ENCODE data around the gene CFAP58.
A peak's percentile ranks its signal among the peaks of the same experiment; 100 is the strongest.

The CFAP58 gene, protein sequence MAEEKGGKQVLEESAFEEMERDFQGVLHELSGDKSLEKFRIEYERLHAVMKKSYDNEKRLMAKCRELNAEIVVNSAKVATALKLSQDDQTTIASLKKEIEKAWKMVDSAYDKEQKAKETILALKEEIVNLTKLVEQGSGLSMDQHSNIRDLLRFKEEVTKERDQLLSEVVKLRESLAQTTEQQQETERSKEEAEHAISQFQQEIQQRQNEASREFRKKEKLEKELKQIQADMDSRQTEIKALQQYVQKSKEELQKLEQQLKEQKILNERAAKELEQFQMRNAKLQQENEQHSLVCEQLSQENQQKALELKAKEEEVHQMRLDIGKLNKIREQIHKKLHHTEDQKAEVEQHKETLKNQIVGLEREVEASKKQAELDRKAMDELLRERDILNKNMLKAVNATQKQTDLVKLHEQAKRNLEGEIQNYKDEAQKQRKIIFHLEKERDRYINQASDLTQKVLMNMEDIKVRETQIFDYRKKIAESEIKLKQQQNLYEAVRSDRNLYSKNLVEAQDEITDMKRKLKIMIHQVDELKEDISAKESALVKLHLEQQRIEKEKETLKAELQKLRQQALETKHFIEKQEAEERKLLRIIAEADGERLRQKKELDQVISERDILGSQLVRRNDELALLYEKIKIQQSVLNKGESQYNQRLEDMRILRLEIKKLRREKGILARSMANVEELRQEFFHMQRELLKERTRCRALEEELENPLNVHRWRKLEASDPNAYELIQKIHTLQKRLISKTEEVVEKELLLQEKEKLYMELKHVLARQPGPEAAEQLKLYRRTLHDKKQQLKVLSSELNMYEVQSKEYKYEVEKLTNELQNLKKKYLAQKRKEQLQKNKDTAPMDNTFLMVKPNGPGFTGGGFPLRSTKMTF

DNA sequence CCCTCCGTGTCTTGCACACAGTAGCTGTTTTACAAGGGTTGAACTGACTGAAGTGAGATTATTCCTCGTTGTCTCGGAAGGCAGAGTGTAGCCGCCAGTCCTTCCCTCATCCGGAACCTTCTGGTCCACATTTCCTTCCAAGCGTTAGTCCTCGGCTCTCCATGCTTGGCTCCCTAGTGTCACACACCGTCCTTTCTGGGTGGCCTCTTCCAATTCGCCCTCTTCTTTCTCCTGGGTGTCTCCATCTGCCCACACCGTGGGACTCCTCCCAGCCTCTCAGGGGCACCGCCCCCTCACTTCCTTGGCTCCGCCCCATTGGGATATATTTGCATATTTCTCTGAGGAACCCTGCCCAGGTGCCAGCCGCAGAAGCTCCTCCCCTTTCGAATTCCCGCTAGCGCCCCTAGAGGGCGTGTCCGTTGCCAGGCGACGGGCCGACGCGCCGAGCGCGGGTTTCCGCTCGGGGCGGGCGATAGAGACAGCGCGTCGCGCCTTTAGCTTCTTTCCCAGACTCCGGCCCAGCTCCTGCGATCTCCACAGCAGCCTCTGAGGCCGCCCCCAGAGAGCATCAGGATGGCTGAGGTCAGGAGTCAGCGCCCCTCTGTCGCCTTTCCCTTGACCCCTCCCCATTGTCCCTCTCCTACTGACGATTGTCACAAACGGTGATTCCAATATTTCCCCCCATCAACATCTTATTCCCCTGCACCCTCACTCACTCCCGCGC lies at the start of gene CFAP58:
TSS of gene CFAP58 (plus strand) at position 509 of the 724 bp plus-strand sequence. CDS start at position 574, 65 bp downstream.
- DNase-seq: peak; percentile 78 to 92 (median 88)

DNA sequence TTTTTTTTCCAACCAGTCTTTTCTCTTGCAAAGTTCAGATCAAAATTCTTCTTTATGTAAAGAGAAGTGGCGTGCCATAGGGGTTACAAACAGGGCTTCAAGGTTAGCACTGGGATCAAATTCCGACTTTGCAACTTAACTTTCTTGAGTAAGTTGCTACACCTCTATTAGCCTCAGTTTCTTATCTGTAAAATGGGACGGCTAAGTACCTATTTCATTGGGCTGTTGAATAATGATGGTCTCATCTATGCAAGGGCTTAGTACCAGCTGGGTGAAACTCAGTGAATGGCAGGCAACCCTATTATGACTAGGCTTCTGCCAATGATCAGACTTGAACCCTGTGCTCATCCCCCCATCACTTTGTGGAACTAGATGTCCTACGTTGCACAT lies 49.3 kb upstream of the CFAP58 start:
- DNase-seq: no peak

DNA sequence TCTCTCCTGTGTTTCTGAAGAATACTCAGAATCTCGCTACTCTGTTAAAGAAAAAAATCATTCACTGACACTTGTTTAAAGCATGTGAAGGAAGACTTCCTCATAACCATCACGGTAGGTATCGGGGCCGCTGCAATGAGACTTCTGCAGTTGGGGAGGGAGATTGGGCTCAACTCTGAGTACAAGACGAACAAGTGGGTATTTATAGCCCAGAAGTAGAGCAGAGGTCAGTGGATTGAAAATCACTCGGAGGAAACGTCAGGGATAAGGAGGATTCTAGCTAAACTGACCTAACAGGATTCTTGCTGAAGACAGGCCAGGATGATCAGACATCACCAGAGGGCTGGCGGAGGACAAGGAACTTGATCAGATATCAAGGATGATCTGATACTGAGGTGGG lies 48.7 kb upstream of the CFAP58 start:
- no peak for DNase-seq

DNA sequence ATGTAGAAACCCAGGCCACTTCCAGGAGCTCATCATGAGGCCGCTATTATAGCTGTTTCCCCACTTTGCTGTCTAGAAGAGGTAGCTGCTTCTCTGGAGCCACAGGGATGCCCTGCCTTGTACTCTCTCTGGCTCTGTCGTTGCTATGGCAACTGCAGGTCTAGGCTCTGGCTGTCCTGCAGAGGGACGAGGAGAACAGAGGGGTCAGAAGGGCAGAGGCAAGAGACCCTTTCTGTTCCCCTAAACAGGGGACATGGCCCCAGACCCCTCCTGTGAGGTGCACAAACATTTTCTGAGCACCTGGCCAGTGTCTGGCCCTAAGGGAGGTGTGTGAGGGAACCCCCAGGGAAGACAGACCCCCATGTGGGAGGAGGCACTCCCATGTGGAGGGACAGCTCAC lies 46.7 kb upstream of the CFAP58 start:
- DNase-seq: no peak

DNA sequence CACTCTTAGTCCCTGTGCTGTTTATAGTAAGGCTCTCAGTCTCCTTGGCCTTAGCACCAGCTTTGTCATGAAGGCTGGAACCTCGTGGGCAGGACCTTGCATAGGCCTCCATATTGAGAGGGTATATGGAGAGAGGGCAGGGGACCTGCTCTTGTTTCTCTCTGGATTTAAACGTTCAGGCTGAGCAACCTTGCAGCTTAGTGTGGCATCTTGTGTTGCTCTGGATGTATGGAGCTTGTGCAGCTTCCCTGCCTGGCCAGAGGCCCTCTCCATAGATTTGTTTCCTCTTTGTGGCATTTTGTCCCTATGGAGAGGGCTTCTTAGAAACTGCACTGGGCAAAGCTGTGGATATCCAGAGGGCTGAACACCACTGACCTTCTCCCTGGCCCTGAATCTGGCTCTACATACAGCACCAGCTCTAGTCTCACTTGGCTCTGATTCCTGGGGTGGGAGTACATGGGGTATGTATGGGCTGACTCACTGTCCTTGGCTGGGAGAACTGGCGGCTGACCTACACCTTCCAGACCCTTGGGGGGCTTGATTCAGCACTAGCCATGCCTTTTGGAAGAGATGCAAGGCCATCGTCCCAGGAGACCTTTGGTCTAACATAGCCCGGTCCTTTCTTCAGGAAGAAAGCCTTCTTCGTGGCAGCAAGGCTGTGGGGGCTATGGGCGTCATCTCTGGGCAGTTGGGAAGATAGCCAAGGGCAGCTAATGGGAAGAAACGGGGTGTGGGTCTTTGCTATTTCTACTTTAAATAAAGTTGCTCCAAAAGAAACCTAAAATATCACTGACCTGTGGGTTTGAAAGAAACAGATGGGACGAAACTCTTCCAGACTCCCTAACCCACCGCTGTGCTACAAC lies 45.8 kb upstream of the CFAP58 start:
- DNase-seq: no peak

DNA sequence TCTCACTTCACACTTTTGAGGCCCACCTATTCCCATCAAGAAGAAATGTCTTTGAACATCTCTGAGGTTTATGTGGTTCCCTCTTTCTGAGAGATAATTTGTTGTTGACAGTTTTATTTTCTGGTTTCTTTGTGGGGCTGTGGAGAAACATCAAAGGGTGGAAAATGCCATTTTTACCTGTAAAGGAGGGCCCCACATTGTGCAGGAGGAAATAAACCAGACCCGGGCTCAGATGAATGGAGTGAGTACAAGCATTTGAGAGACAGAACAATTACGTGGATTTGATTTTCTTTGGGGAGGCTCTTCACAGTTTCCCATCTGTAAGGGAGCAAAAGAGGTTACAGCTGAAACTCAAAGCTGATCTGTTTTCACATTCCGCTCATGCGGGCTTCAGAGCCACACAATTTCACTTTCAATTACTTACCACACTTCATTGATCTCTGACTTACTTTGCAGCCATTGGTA lies 45.2 kb upstream of the CFAP58 start:
- peak in 3 of 6 experiments; percentile 69 to 73 (median 72) for DNase-seq

DNA sequence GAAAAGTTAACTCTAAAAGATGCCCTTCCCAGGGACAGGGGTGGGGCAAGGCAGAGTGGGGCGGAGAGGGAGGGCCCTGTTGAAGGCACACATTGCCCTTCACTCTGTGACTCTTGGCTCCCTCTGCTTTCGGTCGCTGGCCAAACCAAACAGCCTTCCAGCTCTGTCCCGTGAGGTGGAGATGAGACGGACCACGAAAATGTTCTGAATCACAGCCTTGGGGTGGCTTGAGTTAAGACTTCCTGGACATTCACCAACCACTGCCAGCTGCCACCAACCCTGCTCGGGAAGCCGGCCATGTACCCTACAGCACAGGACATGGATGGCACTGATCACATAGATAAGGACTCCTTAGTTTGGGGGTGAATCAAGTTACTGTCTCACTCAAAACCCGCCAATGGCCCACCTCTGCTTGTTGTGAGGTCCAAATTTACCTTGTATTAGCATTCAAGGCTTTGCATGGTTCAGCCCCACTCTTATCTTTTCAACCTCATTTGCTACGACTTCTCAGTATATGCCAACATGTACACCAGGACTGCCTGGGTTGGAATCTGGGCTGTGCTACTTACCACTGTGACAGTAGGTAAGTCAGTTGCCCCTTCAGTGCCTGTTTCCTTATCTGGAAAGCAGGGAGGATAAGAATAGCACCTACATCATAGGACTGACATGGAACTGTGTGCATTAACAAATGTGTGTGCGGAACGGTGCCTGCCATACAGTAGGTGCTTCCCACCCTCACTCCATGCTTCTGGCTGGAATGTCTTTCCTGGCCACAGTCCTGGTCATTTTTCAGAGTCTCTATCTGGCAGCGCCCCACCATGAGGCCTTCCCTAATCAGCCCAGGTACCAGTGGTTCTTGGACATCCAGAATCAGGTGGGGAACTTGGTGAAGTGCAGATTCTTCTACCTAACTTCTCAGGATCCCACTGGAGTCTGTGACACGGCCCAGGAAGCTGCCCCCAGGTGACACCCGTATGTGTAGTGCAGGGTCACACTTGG lies 43.4 kb upstream of the CFAP58 start:
- DNase-seq: no peak

DNA sequence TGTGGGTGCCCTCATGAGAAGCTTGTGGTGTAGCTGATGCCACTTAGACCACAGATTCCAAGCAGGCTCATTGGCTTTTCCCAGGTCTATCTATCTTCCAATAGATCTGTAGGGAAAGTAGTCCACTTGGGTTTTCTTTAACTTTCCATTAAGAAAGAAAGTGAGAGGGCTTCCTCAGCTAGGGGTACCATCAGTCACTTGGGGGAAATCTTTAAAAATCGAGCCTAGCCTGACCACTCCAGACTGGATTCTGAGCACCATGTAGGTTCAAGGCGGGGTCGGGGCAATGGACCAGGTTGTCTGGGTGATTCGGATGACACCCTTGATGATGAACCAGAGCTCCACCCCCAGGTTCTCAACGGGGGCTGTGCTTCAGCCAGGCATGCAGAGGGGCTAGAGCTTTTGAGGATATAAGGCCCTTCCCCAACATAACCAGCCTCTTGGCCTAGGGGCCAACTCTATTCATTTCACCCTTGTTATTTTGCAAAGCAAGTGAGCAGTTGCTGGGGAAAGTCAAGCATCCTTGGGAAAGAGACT lies 42.4 kb upstream of the CFAP58 start:
- DNase-seq: no peak

DNA sequence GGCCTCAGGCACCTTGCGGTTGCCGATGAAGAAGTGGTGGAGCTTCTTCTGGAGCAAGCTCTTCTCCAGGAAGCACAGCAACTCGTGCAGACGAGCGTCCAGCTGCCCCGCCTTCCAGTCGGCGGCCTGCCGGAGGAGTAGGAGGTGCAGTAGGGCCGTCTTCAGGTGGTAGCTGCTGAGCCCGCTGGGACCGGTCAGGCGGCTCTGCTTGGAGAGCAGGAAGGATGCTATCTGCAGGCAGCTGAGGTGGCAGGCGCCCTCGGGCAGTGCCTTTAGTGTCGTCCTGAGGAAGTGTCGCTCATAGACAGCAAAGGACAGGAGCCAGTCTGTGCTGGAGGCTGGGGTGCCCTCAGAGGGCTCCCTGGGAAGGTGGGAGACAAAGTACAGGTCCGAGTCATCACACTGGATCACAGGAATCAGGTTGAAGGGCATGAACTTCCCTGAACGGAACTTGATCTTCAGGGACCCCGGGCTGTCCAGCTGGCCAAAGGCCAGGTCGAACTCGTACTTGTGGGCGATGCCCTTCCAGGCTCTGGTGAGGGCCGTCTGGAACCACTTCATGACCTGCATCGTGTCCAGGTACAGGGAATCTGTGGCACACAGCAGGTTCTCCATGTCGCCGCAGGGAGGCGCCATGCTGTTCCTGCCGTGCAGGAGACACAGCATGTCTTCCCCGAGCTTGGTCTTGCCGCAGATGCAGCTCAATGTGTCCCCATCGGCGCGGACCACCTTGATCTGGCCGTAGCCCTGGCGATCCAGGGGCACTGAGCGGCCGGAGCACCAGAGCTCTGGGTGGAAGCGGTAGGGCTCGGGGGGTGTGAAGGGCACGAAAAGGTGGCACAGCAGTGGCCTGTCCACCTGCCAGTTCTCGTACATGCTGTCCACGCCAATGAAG lies 38.8 kb upstream of the CFAP58 start:
- DNase-seq: no peak

DNA sequence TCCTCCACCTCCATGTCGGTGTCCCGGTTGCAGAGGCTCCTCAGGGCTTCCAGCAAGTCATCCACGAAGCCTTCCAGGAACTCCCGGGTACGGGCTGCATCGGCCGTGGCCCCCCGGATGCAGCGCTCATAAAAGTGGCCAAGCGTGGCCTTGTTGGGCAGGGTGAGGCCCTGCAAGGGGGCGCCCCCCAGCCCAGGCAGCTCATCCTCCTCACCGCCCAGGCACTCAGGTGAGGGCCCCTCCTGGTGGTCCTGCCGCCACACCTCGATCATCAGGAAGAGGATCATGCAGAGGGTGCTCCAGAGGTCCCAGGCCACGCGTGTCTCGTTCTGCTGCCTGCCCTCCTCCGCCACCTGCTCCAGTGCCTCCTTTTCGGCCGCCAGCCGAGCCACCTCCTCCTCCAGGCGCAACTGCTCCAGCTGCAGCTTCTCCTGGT lies 38.1 kb upstream of the CFAP58 start:
- no peak for DNase-seq

DNA sequence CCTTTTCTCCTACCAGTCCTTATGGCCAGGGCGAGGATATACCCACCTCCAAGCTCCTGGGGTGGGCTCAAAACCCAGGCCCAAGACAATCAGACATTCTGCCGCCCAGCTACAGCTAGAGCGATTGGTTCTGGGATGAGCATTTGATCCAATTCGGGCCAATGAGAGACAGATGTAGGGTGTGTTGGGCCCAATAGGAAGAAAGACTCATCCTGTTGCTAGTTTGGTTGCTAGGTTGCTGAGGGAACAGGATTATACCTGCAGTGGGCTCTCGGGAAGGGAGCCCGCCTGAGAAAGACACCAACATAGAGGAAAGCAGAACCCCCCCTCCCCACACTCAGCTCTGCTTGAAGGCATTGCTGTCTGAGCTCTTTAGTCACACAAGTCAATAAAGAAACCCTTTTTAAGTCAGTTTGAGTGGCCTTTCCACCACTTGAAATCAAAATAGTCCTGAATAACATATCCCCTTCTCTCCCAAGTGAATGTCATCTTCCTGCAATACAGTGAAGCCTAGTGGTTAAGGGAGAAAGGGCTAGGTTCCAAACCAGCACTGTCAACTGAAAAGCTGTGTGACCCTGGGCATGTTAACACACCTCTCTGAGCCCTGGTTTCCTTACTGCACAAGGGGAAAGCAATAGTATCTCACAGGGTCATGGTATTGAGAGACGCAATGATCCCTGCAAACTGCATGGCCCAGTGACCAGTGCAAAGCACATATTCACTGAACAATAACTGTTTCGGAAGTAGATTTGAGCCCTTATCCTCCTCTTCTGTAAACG lies 37.1 kb upstream of the CFAP58 start:
- DNase-seq: no peak

DNA sequence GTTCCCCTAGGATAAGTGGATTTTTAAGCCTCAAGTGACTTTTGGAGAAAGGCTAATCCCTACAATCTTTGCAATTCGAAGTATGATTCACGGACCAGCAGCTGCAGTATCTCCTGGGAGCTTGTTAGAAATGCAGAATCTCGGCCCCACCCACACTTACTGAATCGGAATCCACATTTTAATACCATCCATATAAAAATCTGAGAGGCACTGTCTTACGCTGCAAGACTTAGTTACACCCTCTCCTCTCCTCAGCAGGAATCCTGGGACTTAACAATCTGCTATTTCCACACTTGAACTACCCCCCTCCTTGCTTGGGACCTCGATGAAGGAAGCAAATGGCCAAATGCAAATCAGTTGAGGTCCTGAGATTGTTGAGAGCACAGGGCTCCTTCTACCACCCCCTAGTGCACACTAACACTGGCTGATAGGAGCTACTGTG lies 36.3 kb upstream of the CFAP58 start:
- no peak for DNase-seq

DNA sequence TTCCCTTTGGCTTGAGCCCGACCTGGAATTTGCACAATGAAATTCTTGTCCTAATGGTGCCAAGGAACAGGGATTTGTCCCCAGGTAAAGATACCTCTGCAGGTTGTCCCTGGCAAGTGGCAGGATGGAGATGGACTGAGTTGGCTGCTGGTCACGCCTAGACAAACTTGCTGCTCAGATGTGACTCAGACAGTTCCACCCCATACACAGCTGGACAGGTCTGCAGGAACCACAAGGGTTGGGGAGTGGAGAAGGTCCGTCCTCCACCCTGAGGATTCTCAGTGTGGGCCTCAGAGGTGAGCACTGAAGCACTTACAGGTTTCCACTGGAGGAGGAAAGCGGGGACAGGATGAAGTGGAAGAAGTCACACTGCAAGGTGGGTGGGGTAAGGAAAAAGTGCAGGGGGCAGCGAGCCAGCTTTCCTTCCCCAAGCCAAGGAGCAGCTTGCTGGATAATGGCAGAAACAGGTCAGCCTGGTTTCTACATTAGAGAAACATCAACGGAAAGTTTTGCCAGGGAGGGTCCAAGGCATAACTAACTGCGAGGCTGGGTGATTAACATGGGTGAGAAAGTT lies 35.8 kb upstream of the CFAP58 start:
- no peak for DNase-seq

DNA sequence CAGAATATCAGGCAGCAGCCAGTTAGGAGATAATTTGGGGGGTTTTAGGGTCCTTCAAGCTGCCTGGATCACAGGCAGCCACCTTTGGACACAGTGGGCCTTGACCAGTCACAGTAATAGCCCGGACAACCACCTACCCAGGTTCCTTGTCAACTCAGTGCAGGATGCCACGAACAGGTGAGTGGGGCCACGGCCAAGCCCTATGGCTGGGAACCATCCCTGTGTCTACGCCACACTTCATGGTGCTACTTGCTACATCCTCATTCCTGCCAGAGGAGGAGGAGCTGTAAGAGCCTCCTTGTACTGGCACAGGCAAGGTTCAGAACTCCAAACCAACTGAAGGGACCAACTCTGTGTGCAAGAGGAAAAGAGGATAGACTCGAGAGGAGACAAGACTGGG lies 35.3 kb upstream of the CFAP58 start:
- no peak for DNase-seq

DNA sequence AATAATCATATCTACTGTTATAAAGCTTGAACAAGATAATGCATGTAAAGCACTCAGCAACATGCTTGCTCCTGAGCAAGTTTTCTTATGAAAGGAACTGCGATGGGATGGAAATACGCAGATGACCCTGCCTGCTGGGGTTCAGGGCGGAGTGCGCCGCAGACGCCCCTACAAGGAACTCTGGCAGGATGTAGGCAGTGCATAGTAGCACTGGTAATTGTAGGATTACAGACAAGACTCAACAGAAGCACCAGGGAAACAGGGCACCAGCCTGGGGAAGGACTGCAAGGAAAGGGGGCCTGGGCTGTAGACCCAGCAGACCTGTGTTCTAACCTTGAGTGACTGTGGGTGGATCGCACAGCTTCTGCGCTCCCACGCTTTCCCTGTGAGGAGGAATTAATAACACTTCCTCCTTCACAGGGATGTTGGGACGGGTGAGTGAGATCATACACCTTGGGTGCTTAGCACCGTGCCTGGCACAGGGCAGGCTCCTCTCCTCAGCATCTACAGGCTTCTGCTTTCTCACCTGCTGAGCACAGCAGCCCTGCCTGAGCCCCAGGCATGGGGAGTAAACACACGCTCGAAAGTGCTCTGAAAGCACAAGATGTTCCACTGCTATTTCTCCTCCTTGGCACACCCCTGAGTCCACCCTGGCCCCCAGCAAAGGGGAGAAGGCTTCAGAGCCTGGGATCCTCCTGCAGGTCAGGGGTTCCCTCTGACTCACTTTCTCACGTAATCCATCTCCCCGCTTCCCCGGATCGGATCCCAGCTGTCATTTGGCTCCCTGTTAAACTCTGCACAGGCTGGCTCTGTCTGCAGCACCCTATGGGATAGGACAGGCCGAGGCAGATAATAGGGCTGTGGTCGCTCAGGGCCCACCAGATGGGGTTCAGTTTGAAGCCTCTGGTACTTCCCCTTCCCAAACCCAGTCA lies 34.6 kb upstream of the CFAP58 start:
- no peak for DNase-seq

DNA sequence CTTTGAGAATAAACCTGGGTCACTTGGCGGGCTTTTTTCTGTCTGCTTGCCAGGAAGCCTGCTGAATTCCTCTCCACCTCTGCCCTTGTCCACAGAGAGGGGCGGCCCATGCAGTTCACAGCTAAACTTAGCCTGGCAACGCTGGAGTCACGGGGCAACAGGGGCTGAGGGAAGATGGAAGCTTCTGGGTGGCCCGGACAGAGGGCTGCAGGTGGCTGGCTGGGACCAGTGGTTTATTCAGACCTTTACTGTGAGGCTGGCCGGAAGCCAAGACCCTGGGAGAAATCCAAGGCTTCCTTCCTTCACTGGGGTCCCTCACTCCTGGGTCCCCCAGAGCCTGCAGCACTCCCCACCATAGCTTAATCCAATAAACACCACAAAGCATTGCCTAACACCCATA lies 32.4 kb upstream of the CFAP58 start:
- no peak for DNase-seq
